HepG2 (cell line): ENCODE data around the gene ZNF318. TPM values are rescaled to one million over a fixed set of nuclear protein-coding genes. Genes with fewer than 3 reads are reported as not detected.

Experiments
- ATAC-seq: fragments of 200-7000 bp; cut with Tn5 transposase; 3 replicates; pipeline ENCODE4 v1.9.1; 2020; ENCODE audit warnings: mild to moderate bottlenecking, moderate library complexity
- BruUV-seq: library from RNA; stranded (reverse); fragments of 400-500 nt; replicated peaks from 2 replicates; lab custom pipeline; 2021; lab: Mats Ljungman, UMichigan
- CTCF ChIA-PET: fragments of 300-600 bp; formaldehyde crosslinking; extraction: SDS; loops from one replicate; lab custom pipeline; 2021; ENCODE audit warnings: low total read pairs, inconsistent platforms, low intra/inter-chr PET ratio; lab: Yijun Ruan, JAX
- POLR2A ChIA-PET: fragments of 350-600 bp; sonication (Branson Sonifier 250); formaldehyde crosslinking; loops from one replicate; lab custom pipeline; 2020; ENCODE audit warnings: antibody characterized with exemption, inconsistent platforms; lab: Yijun Ruan, JAX
- DNase-seq: peaks from one replicate; pipeline ENCODE4 v3.0.0-alpha.2; 2015; ENCODE audit warnings: low spot score
- FAIRE-seq: peaks from 3 replicates; lab custom pipeline; 2011; peaks lifted over from hg19 to GRCh38; lab: Jason Lieb, UNC
- H2AFZ ChIP-seq: one replicate; pipeline ENCODE4 v1.6.1; 2011; ENCODE audit warnings: low read length, inconsistent platforms
- H3K27ac ChIP-seq: fragments of 300-600 bp; 3 replicates; pipeline ENCODE4 v1.8.0; 2011; ENCODE audit warnings: mixed run types, mild to moderate bottlenecking, mixed read lengths, low read length, inconsistent platforms; ENCODE audit not compliant: insufficient read depth; ENCODE audit errors: extremely low read length
- H3K27me3 ChIP-seq, 2 experiments: fragments of 200-600 bp in 1 of 2; 2 replicates in 1 of 2; 3 replicates in 1 of 2; pipeline versions ENCODE4 v1.6.0 to v1.8.0; 2011; ENCODE audit warnings: low read length in 2 of 2, mild to moderate bottlenecking in 2 of 2, moderate library complexity in 2 of 2, inconsistent platforms in 1 of 2; ENCODE audit not compliant: insufficient read depth in 2 of 2, control insufficient read depth in 1 of 2
- H3K36me3 ChIP-seq, 2 experiments: fragments of 200-600 bp in 1 of 2; replicated peaks in 1 of 2; 2 replicates in 1 of 2; 3 replicates in 1 of 2; pipeline versions ENCODE4 v1.5.1 to v1.8.0; 2011; ENCODE audit warnings: low read length in 2 of 2, inconsistent platforms in 1 of 2; ENCODE audit not compliant: insufficient read depth in 2 of 2, control insufficient read depth in 1 of 2
- H3K4me1 ChIP-seq: 2 replicates; pipeline ENCODE4 v1.5.1; 2012; ENCODE audit warnings: low read length, inconsistent platforms; ENCODE audit not compliant: insufficient read depth
- H3K4me2 ChIP-seq: 2 replicates; pipeline ENCODE4 v1.6.0; 2011; ENCODE audit warnings: low read depth, low read length, inconsistent platforms
- H3K4me3 ChIP-seq, 3 experiments: fragments of 200-600 bp in 1 of 3; sonication (generic), shearing (Covaris generic) in 1 of 3; replicated peaks in 1 of 3; 2 replicates each; pipeline ENCODE4 v1.5.1; 2011 to 2016; ENCODE audit warnings: low read length in 3 of 3, inconsistent platforms in 2 of 3, low read depth in 2 of 3, mild to moderate bottlenecking in 2 of 3, control low read depth in 1 of 3, mixed read lengths in 1 of 3; ENCODE audit not compliant: insufficient read depth in 1 of 3
- H3K79me2 ChIP-seq: one replicate; pipeline ENCODE4 v1.6.1; 2011; ENCODE audit warnings: low read length, inconsistent platforms; ENCODE audit not compliant: insufficient read depth
- H3K9ac ChIP-seq: 2 replicates; pipeline ENCODE4 v1.6.0; 2011; ENCODE audit warnings: mild to moderate bottlenecking, low read depth, low read length, inconsistent platforms; ENCODE audit not compliant: insufficient read depth
- H3K9me3 ChIP-seq: 2 replicates; pipeline ENCODE4 v1.5.1; 2012; ENCODE audit warnings: mild to moderate bottlenecking, low read length
- H4K20me1 ChIP-seq: 2 replicates; pipeline ENCODE4 v1.6.0; 2011; ENCODE audit warnings: inconsistent platforms, mild to moderate bottlenecking, low read length, moderate library complexity; ENCODE audit not compliant: insufficient read depth
- HBP1 ChIP-seq: IDR thresholded peaks from 2 replicates; pipeline ENCODE4 v1.6.1; 2016; ENCODE audit warnings: low read depth, control low read depth
- PRDM4 ChIP-seq: sonication (generic); formaldehyde crosslinking; IDR thresholded peaks from 2 replicates; pipeline ENCODE4 v1.9.0; 2021; ENCODE audit warnings: missing genetic modification reagents, borderline replicate concordance
- ZNF619 ChIP-seq: sonication (generic); formaldehyde crosslinking; IDR thresholded peaks from 2 replicates; pipeline ENCODE4 v1.4.0; 2020; ENCODE audit warnings: mild to moderate bottlenecking, missing genetic modification reagents
- WGBS: methylation state at CpG from one replicate; pipeline ENCODE4 v1.1.6; 2017; ENCODE audit warnings: low lambda C conversion rate; 5-methylcytosine and 5-hydroxymethylcytosine counted together
- in situ Hi-C: cut with HindIII; loops from 2 replicates; pipeline ENCODE4 v1.10.0; 2017; ENCODE audit warnings: low pct_unique_long_range_greater_than_20kb; ENCODE audit not compliant: extremely low pct_ligation_motif_present
- intact Hi-C: fragments of 100-400 bp; cut with micrococcal nuclease; formaldehyde crosslinking; loops from one replicate; pipeline ENCODE4 v1.10.0; 2022; ENCODE audit not compliant: unreplicated experiment
- polyA plus RNA-seq, 8 experiments: library from polyadenylated mRNA; depleted of rRNA in 3 of 8; stranded (reverse) in 7 of 8; unstranded in 1 of 8; fragments of >200 nt; fragmentation: Illumina TruSeq in 4 of 8; extraction: Trizol in 4 of 8; gene quantifications; 2 replicates each; pipeline versions ENCODE4 v1.2.1 to v1.2.3, GENCODE V29; 2011 to 2016; ENCODE audit warnings: low read depth in 4 of 8, missing spikeins in 1 of 8, mixed read lengths in 1 of 8; ENCODE audit not compliant: insufficient read depth in 1 of 8
- total RNA-seq, 5 experiments: library from RNA; depleted of rRNA; stranded (reverse); fragments of >200 nt; fragmentation: Illumina TruSeq; extraction: Trizol; gene quantifications; 2 replicates each; pipeline ENCODE4 v1.2.3, GENCODE V29; 2016; ENCODE audit warnings: low read depth in 1 of 5

The ZNF318 gene
- total and polyA plus RNA-seq, 2 of the 13 experiments (the other 11 are each of a cell fraction or from before 2014, with no cell fraction given): 13.0 to 14.5 TPM

- H2AFZ ChIP-seq: no peak overlapping the region
- WGBS: 95% methylated on average over 2 of the region's 3 CpGs
- no peaks in the 10 kb centered on the region; a peak in 1 of 5 replicates for H3K36me3 ChIP-seq
- no peak overlapping the region for H3K9ac ChIP-seq
- ATAC-seq: no peak
- no peaks in the 10 kb centered on the region for H3K79me2 ChIP-seq
- H3K27me3 ChIP-seq: no peaks in the 10 kb centered on the region
- CTCF ChIA-PET: no interaction called here
- H4K20me1 ChIP-seq: no peaks in the 10 kb centered on the region
- in situ Hi-C loops (no loop called here), intact Hi-C loops (no loop called here)
- H3K27ac ChIP-seq: no peak overlapping the region
- peak; percentile 4 for FAIRE-seq
- TF ChIP-seq HBP1 (CRISPR knock-in tag): no peak
- no peak for TF ChIP-seq ZNF619 (CRISPR knock-in tag)
- TF ChIP-seq PRDM4 (CRISPR knock-in tag): no peak
- peaks cover 32% of the 10 kb centered on the region for H3K4me1 ChIP-seq
- POLR2A ChIA-PET: interaction anchor here (2.0 kb wide), 1 partner anchor 14 kb away, joined by 8 read pairs; no protein-coding TSS in a partner anchor
- H3K9me3 ChIP-seq: no peaks in the 10 kb centered on the region
- no peak overlapping the region for H3K4me2 ChIP-seq
- no TSS peak for BruUV-seq
- no peak for DNase-seq
- H3K4me3 ChIP-seq: no peak overlapping the region
These were observed 65.1 kb downstream of the ZNF318 start for GRCh38 chr6:43304361-43304760.
